ENCODE data around the gene MPP1.

MPP1 gene

DNA sequence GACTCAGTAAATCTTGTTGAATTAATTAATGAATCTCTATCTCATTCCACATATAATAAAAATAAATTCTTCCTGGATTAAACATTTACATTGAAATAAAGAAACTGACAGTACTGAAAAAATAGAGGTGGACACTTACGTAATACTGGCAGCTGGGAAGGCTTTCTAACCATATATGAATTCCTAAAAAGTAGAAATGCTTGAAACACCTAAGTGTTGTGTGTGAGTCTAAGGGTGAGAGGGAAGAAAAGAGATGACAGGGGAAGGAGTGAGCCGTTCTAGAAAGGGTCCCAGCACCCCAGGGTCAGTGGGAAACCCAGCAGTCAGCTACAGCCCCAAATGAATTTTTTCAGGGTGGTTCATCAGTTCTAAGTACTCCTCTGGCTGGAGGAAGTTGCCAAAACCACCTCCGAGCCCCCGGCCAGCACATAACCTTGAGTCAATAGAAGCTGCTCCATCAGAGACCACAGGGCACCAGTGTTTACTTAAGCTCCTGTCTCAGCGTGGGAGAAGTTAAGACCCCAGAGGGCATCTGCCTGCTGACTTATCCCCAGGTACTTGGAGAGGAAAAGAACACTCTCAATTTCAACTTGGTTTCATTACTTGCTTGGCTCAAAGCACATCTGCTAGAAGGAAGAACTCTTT lies 72.7 kb downstream of the MPP1 start:
- Histone ChIP-seq H3K4me3 (ENCODE audit: low read length) (no peak overlapping the region), H3K9ac (ENCODE audit: low read length) (no peak overlapping the region), H3K9me3 (ENCODE audit: control insufficient read depth, low read length) (no peaks in the 10 kb centered on the region), H3K4me1 (ENCODE audit: control insufficient read depth, insufficient read depth, low read length) (peaks cover 7% of the 10 kb centered on the region), H3K27me3 (ENCODE audit: control insufficient read depth, insufficient read depth, low read length) (no peaks in the 10 kb centered on the region), H3K36me3 (ENCODE audit: control insufficient read depth, insufficient read depth, low read length) (no peaks in the 10 kb centered on the region)

DNA sequence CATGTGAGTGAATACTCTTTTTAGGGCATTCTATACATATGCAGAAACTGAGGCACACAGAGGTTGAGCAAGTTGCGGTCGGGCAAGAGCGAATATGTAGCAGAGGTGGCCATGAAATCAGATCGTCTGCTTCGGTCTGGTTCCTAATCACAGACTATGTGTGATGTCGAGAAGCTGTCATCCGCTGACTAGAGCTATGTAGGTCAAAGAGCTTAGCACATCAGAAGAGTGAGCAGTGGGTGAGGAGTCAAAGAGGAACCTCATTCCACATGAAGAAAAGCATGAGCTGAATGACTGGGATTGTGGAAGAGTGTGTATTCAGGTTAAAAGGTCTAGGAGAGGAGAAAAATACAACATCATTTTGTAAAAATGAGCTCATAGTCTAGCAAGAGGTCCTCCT lies 73.4 kb downstream of the MPP1 start:
- H3K4me1 ChIP-seq (ENCODE audit: control insufficient read depth, insufficient read depth, low read length) = peaks cover 7% of the 10 kb centered on the region
- H3K27me3 ChIP-seq (ENCODE audit: control insufficient read depth, insufficient read depth, low read length) = no peaks in the 10 kb centered on the region
- H3K9me3 ChIP-seq (ENCODE audit: control insufficient read depth, low read length) = no peaks in the 10 kb centered on the region
- no peak overlapping the region for H3K4me3 ChIP-seq (ENCODE audit: low read length)
- no peak overlapping the region for H3K9ac ChIP-seq (ENCODE audit: low read length)
- H3K36me3 ChIP-seq (ENCODE audit: control insufficient read depth, insufficient read depth, low read length) = no peaks in the 10 kb centered on the region

DNA sequence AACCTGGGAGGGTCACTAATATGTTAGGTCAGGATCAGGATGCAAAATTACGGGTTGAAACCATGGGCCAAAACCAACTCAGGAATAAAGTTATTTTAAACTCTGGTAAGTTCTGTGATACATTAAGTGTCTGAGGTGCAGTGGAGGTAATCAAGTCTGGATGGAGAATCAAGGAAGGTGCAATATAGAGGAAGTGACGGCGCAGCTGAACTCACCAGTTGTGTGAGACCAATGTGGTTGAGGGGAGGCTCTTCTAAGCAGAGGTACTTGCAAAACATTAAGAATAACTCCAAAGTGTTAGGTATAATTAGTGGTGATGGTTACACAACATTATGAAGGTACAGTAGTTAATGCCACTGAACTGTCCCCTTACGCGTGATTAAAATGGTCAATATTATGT lies 74.1 kb downstream of the MPP1 start:
- Histone ChIP-seq H3K9ac (ENCODE audit: low read length) (no peak overlapping the region), H3K36me3 (ENCODE audit: control insufficient read depth, insufficient read depth, low read length) (no peaks in the 10 kb centered on the region), H3K27me3 (ENCODE audit: control insufficient read depth, insufficient read depth, low read length) (no peaks in the 10 kb centered on the region), H3K4me3 (ENCODE audit: low read length) (no peak overlapping the region), H3K9me3 (ENCODE audit: control insufficient read depth, low read length) (no peaks in the 10 kb centered on the region), H3K4me1 (ENCODE audit: control insufficient read depth, insufficient read depth, low read length) (peaks cover 7% of the 10 kb centered on the region)

DNA sequence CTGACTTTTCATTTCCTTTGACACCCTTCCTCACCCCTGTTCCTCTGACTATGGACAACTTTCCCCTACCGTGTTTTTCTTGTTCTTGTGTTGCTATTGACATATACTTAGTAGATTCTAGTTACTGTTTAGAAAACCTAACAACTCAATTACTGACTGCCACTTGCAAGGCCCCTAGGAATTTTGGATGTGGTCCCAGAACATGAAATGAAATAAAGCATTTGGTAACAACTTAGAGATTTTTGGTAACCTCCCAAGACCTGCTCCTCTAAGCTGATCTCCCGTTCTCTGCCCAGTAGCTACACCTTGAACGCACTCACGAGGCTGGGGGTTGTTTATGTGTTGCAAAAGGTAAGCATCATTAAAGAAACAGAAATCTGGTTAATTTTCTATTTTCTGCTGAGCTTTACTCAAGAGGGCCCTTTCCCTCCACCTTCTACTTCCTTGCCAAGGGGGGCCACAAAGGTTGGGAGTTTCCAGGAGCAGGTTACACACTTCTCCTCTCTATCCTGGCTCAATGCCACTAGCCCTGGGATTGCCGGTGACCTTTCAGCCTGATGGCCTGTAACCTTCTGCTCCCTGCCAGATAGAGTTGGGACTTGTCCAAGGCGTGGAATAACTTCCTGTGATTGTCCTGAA lies 74.9 kb downstream of the MPP1 start:
- Histone ChIP-seq H3K9me3 (ENCODE audit: control insufficient read depth, low read length) (no peaks in the 10 kb centered on the region), H3K36me3 (ENCODE audit: control insufficient read depth, insufficient read depth, low read length) (no peaks in the 10 kb centered on the region), H3K9ac (ENCODE audit: low read length) (no peak overlapping the region), H3K4me1 (ENCODE audit: control insufficient read depth, insufficient read depth, low read length) (peaks cover 7% of the 10 kb centered on the region), H3K27me3 (ENCODE audit: control insufficient read depth, insufficient read depth, low read length) (no peaks in the 10 kb centered on the region), H3K4me3 (ENCODE audit: low read length) (no peak overlapping the region)

DNA sequence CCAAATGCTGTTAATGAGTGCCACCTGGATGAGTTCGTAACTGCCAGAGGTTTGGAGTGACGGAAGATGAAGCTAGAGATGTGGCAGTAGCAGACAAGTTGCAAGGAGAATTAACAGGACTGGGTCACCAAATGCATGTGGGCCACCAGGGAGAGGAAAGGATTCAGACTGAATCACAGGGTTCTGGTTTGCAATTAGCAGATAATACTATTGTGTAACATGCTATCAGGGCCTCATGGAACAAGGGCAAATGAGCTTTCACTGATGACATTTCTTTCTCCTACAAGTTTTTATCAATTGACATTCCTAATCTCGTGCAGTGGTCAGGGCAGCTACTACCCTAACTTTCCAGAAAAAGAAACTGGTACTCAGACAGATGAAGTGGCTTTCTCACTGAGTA lies 75.8 kb downstream of the MPP1 start:
- H3K9ac ChIP-seq (ENCODE audit: low read length) = no peak overlapping the region
- no peaks in the 10 kb centered on the region for H3K27me3 ChIP-seq (ENCODE audit: control insufficient read depth, insufficient read depth, low read length)
- no peak overlapping the region for H3K4me3 ChIP-seq (ENCODE audit: low read length)
- H3K4me1 ChIP-seq (ENCODE audit: control insufficient read depth, insufficient read depth, low read length) = peaks cover 7% of the 10 kb centered on the region
- no peaks in the 10 kb centered on the region for H3K36me3 ChIP-seq (ENCODE audit: control insufficient read depth, insufficient read depth, low read length)
- H3K9me3 ChIP-seq (ENCODE audit: control insufficient read depth, low read length) = no peaks in the 10 kb centered on the region

All from mucosa of stomach (tissue), 1 donor.